ENCODE results near the gene ELOVL2. TPM values are rescaled to one million over a fixed set of nuclear protein-coding genes. Genes with fewer than 3 reads are reported as not detected.

Gene ELOVL2
- total RNA-seq, 1 experiment from 2014 or later, result 0.47 TPM

GRCh38 chr6:10933126-10933525 lies 111.0 kb downstream of the ELOVL2 start:
- no peak overlapping the region for H3K4me3 Mint-ChIP-seq (ENCODE audit: low read depth, unreplicated experiment)
- peaks cover 15% of the 10 kb centered on the region for H3K27me3 Mint-ChIP-seq (ENCODE audit: unreplicated experiment)
- CTCF ChIA-PET, result no interaction called here
- no peak for DNase-seq
- TF ChIP-seq CTCF (IDR thresholded peaks at IDR 0.05; ENCODE audit: unreplicated experiment), result no peak
- H3K36me3 Mint-ChIP-seq (ENCODE audit: insufficient read depth, unreplicated experiment), result no peaks in the 10 kb centered on the region
- no peak overlapping the region for H3K27ac Mint-ChIP-seq (ENCODE audit: unreplicated experiment)
- H3K4me1 Mint-ChIP-seq (ENCODE audit: low read depth, unreplicated experiment), result no peaks in the 10 kb centered on the region
- intact Hi-C loops (cut with micrococcal nuclease; ENCODE audit: unreplicated experiment), result no loop called here
- BruUV-seq (replicated peaks), result no TSS peak
- no peaks in the 10 kb centered on the region for H3K9me3 Mint-ChIP-seq (ENCODE audit: low read depth, unreplicated experiment)

Other genes starting within 250 kb of the ELOVL2 start
- 0.27 and 0.35 TPM in 2 replicates for gene MAK, start 205.8 kb downstream of the ELOVL2 start, total RNA-seq (2022)
- gene GCM2, start 162.3 kb downstream of the ELOVL2 start, total RNA-seq (2022), result not detected in 2 replicates
- gene SYCP2L, start 157.3 kb downstream of the ELOVL2 start, total RNA-seq (2022), result 0.12 TPM in 1 of 2 replicates, not detected in the other
- 9.8 and 10.5 TPM in 2 replicates for gene SMIM13, start 49.5 kb upstream of the ELOVL2 start, total RNA-seq (2022)
- gene ERVFRD-1, start 67.4 kb upstream of the ELOVL2 start, total RNA-seq (2022), result not detected in 2 replicates
- gene NEDD9, start 188.4 kb upstream of the ELOVL2 start, total RNA-seq (2022), result 18.2 and 28.1 TPM in 2 replicates